K562 (cell line): ENCODE data around the gene CCR2. TPM values are rescaled to one million over a fixed set of nuclear protein-coding genes. Genes with fewer than 3 reads are reported as not detected.

Experiments used
- EP400 ChIP-seq: fragments of 450-650 bp; IDR thresholded peaks from 2 replicates; pipeline ENCODE4 v1.6.1; 2017; ENCODE audit warnings: antibody characterized with exemption, mild to moderate bottlenecking, moderate library complexity
- ERF ChIP-seq: fragments of 450-650 bp; formaldehyde crosslinking; IDR thresholded peaks from 2 replicates; pipeline ENCODE4 v1.4.0; 2020; ENCODE audit warnings: mild to moderate bottlenecking, mixed read lengths
- ESRRA ChIP-seq: fragments of 450-650 bp; IDR thresholded peaks from 2 replicates; pipeline ENCODE4 v1.6.1; 2014; ENCODE audit warnings: low read depth, mild to moderate bottlenecking, moderate library complexity, borderline replicate concordance
- FOS ChIP-seq: IDR thresholded peaks from 3 replicates; pipeline ENCODE4 v1.6.1; 2011; ENCODE audit not compliant: insufficient read length; ENCODE audit errors: extremely low read depth
- HNRNPH1 ChIP-seq: fragments of 200-400 bp; formaldehyde crosslinking; optimal IDR thresholded peaks from 2 replicates; pipeline ENCODE3; 2017; ENCODE audit warnings: low read depth, mild to moderate bottlenecking, low read length, moderate library complexity
- LEF1 ChIP-seq: fragments of 450-650 bp; IDR thresholded peaks from 2 replicates; pipeline ENCODE4 v1.6.1; 2016; ENCODE audit warnings: mild to moderate bottlenecking
- PYGO2 ChIP-seq: fragments of 450-650 bp; IDR thresholded peaks from 2 replicates; pipeline ENCODE4 v1.6.1; 2016; ENCODE audit warnings: mild to moderate bottlenecking, missing genetic modification characterization, moderate library complexity, missing compliant biosample characterization
- RBBP5 ChIP-seq: fragments of 200-600 bp; sonication (generic); IDR thresholded peaks from 2 replicates; pipeline ENCODE4 v1.6.1; 2012; ENCODE audit warnings: borderline replicate concordance, mild to moderate bottlenecking, low read length, control low read depth, inconsistent platforms; ENCODE audit not compliant: insufficient read depth, poor library complexity, severe bottlenecking
- TAF7 ChIP-seq: fragments of 450-650 bp; IDR thresholded peaks from 2 replicates; pipeline ENCODE4 v1.6.1; 2016; ENCODE audit warnings: missing genetic modification characterization, missing compliant biosample characterization
- ZFP30 ChIP-seq: fragments of 250-450 bp; sonication (Bioruptor Pico); IDR thresholded peaks from 2 replicates; pipeline ENCODE4 v1.8.0; 2022; ENCODE audit warnings: moderate library complexity, mild to moderate bottlenecking, inconsistent platforms, borderline replicate concordance
- ZNF699 ChIP-seq: fragments of 250-450 bp; sonication (Bioruptor Pico); IDR thresholded peaks from 2 replicates; pipeline ENCODE4 v1.8.0; 2021; ENCODE audit warnings: mild to moderate bottlenecking, moderate library complexity; ENCODE audit not compliant: insufficient replicate concordance
- ZNF830 ChIP-seq: fragments of 250-450 bp; sonication (Bioruptor Pico); IDR thresholded peaks from 2 replicates; pipeline ENCODE4 v1.5.0; 2021; ENCODE audit warnings: mild to moderate bottlenecking
- polyA plus RNA-seq, 8 experiments: library from polyadenylated mRNA; depleted of rRNA in 4 of 8; stranded (reverse) in 5 of 8; unstranded in 3 of 8; fragments of >200 nt; fragmentation: Nextera tagmentation in 2 of 8; fragmentation: Illumina TruSeq in 1 of 8; extraction: Ambion mirVana in 2 of 8; extraction: Trizol in 1 of 8; gene quantifications; 2 replicates each; pipeline versions ENCODE4 v1.2.1 to v1.2.3, GENCODE V29; 2011 to 2014; ENCODE audit warnings: inconsistent platforms in 1 of 8, missing spikeins in 1 of 8
- total RNA-seq, 7 experiments: library from RNA; depleted of rRNA in 6 of 7; stranded (reverse); fragments of >200 nt in 6 of 7; fragmentation: Illumina TruSeq in 2 of 7; extraction: Trizol in 2 of 7; gene quantifications; 2 replicates each; pipeline versions ENCODE4 v1.2.1 to v1.2.3, GENCODE V29; 2011 to 2021; ENCODE audit warnings: low replicate concordance in 1 of 7
- TF ChIP-seq, protein P1 (sequence below): fragments of 250-450 bp; sonication (Bioruptor Pico); IDR thresholded peaks from 2 replicates; pipeline ENCODE4 v1.4.0; 2020; ENCODE audit warnings: mild to moderate bottlenecking, moderate library complexity
- TF ChIP-seq, protein P2 (sequence below), 3 experiments: fragments of 200-800 bp in 1 of 3; sonication (Bioruptor generic) in 1 of 3; sonication (generic) in 1 of 3; formaldehyde crosslinking in 1 of 3; IDR thresholded peaks; 2 replicates each; pipeline versions ENCODE4 v1.6.1 to v1.8.0; 2016 to 2022; ENCODE audit warnings: mild to moderate bottlenecking in 2 of 3, missing compliant biosample characterization in 2 of 3, missing genetic modification characterization in 2 of 3, missing genetic modification reagents in 1 of 3
- TF ChIP-seq, protein P3 (sequence below), 2 experiments: fragments of 450-650 bp; IDR thresholded peaks; 2 replicates each; pipeline ENCODE4 v1.6.1; 2018; ENCODE audit warnings: mild to moderate bottlenecking in 2 of 2, low read depth in 1 of 2; ENCODE audit not compliant: partially characterized antibody in 2 of 2
- TF ChIP-seq, protein P4 (sequence below): sonication (generic); formaldehyde crosslinking; IDR thresholded peaks from 2 replicates; pipeline ENCODE4 v1.8.1; 2023; ENCODE audit warnings: mild to moderate bottlenecking, missing genetic modification reagents

Gene CCR2
- total and polyA plus RNA-seq, 9 of the 15 experiments (the other 6 are each of a cell fraction or from before 2014, with no cell fraction given), result not detected

DNA sequence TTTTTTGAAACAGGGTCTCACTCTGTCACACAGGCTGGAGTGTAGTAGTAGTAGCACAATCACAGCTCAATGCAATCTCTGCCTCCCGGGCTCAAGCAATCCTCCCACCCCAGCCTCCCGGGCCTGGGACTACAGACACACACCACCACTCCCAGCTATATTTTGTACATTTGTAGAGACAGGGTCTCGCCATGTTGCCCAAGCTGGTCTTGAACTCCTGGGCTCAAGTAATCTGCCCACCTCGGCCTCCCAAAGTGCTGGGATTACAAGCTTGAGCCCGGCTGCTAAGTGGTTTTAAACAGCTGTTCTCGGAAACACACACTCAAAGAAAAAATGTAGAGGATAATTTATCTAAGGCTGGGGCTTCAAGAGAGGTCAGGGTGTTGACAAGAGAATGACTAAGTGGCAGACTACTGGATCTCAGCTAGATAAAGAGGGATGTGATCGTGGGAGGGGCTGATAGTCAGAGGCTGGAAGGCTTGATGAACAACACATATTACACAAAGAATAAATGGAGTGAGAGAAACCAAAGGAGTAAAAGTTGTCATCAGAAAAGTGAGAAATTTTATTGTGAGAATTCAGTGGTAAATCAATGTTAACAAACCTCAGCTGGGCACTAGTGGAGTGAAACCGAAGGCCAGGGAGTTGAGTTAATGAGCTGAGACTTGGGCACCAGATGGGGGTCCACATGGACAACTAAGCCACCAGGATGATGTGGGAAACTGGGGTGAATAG is 46.3 kb downstream of the CCR2 start (continued):
- TF ChIP-seq, protein P1, sequence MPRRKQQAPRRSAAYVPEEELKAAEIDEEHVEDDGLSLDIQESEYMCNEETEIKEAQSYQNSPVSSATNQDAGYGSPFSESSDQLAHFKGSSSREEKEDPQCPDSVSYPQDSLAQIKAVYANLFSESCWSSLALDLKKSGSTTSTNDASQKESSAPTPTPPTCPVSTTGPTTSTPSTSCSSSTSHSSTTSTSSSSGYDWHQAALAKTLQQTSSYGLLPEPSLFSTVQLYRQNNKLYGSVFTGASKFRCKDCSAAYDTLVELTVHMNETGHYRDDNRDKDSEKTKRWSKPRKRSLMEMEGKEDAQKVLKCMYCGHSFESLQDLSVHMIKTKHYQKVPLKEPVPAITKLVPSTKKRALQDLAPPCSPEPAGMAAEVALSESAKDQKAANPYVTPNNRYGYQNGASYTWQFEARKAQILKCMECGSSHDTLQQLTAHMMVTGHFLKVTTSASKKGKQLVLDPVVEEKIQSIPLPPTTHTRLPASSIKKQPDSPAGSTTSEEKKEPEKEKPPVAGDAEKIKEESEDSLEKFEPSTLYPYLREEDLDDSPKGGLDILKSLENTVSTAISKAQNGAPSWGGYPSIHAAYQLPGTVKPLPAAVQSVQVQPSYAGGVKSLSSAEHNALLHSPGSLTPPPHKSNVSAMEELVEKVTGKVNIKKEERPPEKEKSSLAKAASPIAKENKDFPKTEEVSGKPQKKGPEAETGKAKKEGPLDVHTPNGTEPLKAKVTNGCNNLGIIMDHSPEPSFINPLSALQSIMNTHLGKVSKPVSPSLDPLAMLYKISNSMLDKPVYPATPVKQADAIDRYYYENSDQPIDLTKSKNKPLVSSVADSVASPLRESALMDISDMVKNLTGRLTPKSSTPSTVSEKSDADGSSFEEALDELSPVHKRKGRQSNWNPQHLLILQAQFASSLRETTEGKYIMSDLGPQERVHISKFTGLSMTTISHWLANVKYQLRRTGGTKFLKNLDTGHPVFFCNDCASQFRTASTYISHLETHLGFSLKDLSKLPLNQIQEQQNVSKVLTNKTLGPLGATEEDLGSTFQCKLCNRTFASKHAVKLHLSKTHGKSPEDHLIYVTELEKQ (CRISPR knock-in tag), result no peak
- TF ChIP-seq EP400 (no peak), LEF1 (peak; percentile 84), RBBP5 (no peak), FOS (peak; percentile 50), TAF7 (no peak), ESRRA (peak; percentile 64; the same call in 1 of the 2 replicates), ERF (CRISPR knock-in tag) (0 out of 2 replicates have a peak, but pooled peaks have one; percentile 29), HNRNPH1 (no peak), PYGO2 (no peak), ZNF830 (no peak), ZFP30 (CRISPR knock-in tag) (no peak), ZNF699 (CRISPR knock-in tag) (no peak)
- TF ChIP-seq, protein P2, sequence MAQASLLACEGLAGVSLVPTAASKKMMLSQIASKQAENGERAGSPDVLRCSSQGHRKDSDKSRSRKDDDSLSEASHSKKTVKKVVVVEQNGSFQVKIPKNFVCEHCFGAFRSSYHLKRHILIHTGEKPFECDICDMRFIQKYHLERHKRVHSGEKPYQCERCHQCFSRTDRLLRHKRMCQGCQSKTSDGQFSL (CRISPR knock-in tag; IDR thresholded peaks at IDR 0.05), result no peak
- TF ChIP-seq, protein P2 (tag; IDR thresholded peaks at IDR 0.05), result no peak
- TF ChIP-seq, protein P3, sequence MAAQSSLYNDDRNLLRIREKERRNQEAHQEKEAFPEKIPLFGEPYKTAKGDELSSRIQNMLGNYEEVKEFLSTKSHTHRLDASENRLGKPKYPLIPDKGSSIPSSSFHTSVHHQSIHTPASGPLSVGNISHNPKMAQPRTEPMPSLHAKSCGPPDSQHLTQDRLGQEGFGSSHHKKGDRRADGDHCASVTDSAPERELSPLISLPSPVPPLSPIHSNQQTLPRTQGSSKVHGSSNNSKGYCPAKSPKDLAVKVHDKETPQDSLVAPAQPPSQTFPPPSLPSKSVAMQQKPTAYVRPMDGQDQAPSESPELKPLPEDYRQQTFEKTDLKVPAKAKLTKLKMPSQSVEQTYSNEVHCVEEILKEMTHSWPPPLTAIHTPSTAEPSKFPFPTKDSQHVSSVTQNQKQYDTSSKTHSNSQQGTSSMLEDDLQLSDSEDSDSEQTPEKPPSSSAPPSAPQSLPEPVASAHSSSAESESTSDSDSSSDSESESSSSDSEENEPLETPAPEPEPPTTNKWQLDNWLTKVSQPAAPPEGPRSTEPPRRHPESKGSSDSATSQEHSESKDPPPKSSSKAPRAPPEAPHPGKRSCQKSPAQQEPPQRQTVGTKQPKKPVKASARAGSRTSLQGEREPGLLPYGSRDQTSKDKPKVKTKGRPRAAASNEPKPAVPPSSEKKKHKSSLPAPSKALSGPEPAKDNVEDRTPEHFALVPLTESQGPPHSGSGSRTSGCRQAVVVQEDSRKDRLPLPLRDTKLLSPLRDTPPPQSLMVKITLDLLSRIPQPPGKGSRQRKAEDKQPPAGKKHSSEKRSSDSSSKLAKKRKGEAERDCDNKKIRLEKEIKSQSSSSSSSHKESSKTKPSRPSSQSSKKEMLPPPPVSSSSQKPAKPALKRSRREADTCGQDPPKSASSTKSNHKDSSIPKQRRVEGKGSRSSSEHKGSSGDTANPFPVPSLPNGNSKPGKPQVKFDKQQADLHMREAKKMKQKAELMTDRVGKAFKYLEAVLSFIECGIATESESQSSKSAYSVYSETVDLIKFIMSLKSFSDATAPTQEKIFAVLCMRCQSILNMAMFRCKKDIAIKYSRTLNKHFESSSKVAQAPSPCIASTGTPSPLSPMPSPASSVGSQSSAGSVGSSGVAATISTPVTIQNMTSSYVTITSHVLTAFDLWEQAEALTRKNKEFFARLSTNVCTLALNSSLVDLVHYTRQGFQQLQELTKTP (IDR thresholded peaks at IDR 0.05; ENCODE audit: low read depth in 1 of 2, partially characterized antibody in 2 of 2), result peak; percentile 17 to 81
- TF ChIP-seq, protein P4, sequence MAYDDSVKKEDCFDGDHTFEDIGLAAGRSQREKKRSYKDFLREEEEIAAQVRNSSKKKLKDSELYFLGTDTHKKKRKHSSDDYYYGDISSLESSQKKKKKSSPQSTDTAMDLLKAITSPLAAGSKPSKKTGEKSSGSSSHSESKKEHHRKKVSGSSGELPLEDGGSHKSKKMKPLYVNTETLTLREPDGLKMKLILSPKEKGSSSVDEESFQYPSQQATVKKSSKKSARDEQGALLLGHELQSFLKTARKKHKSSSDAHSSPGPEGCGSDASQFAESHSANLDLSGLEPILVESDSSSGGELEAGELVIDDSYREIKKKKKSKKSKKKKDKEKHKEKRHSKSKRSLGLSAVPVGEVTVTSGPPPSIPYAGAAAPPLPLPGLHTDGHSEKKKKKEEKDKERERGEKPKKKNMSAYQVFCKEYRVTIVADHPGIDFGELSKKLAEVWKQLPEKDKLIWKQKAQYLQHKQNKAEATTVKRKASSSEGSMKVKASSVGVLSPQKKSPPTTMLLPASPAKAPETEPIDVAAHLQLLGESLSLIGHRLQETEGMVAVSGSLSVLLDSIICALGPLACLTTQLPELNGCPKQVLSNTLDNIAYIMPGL, result no peak
